Liver (tissue), 3 donors: ENCODE results near the gene AGER.

Experiments used
- CTCF ChIP-seq: fragments of 150-350 bp; IDR thresholded peaks from 2 replicates; pipeline ENCODE4 v1.5.1; 2017; ENCODE audit warnings: improper control_type of control experiment, low read depth, low read length; ENCODE audit not compliant: missing input control
- JUND ChIP-seq, 2 donors: IDR thresholded peaks; 2 replicates each; pipeline ENCODE4 v1.6.1; 2016; ENCODE audit warnings: antibody characterized with exemption in 2 of 2
- MAX ChIP-seq: IDR thresholded peaks from 2 replicates; pipeline ENCODE4 v1.6.1; 2016; ENCODE audit warnings: antibody characterized with exemption
- SP1 ChIP-seq: IDR thresholded peaks from 2 replicates; pipeline ENCODE4 v1.6.1; 2018; ENCODE audit warnings: antibody characterized with exemption, mild to moderate bottlenecking
- donor health status: healthy.
- donor health status: healthy.

- TF ChIP-seq JUND (IDR thresholded peaks at IDR 0.05): no peak
- no peak for TF ChIP-seq CTCF
- TF ChIP-seq MAX: no peak
- TF ChIP-seq SP1: no peak
These were observed 16.8 kb downstream of the AGER start for GRCh38 chr6:32167154-32167760.
